ENCODE measurements around the gene RAF1.

DNA sequence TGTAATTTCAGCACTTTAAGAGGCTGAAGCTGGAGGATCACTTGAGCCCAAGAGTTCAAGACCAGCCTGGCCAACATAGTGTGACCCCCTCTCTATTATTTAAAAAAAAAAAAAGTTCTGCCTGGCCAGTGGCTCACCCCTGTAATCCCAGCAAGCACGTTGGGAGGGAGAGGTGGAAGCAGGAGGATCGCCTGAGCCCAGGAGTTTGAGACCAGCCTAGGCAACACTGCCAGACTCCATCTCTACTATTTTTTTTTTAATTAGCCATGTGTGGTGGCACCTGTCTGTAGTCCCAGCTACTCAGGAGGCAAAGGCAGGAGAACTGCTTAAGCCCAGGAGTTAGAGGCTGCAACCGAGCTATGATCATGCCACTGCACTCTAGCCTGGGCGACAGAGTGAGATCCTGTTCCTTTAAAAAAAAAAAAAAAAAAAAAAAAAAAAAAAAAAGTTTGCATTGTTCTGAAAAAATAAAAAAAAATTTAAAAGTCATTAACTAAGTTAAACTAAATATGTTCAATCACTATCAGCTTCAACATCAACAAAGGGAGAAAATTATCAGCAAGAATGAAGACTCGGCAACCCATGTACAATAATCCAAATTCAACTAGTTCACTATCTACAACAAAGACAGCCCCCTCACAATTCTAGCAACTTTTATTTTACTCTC, 1.9 kb downstream of the RAF1 start:
- TF ChIP-seq, protein P1, sequence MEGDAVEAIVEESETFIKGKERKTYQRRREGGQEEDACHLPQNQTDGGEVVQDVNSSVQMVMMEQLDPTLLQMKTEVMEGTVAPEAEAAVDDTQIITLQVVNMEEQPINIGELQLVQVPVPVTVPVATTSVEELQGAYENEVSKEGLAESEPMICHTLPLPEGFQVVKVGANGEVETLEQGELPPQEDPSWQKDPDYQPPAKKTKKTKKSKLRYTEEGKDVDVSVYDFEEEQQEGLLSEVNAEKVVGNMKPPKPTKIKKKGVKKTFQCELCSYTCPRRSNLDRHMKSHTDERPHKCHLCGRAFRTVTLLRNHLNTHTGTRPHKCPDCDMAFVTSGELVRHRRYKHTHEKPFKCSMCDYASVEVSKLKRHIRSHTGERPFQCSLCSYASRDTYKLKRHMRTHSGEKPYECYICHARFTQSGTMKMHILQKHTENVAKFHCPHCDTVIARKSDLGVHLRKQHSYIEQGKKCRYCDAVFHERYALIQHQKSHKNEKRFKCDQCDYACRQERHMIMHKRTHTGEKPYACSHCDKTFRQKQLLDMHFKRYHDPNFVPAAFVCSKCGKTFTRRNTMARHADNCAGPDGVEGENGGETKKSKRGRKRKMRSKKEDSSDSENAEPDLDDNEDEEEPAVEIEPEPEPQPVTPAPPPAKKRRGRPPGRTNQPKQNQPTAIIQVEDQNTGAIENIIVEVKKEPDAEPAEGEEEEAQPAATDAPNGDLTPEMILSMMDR (IDR thresholded peaks at IDR 0.05): no peak
- no peak for TF ChIP-seq POLR2AphosphoS5 (IDR thresholded peaks at IDR 0.05)
- no peak for TF ChIP-seq POLR2A (IDR thresholded peaks at IDR 0.05)
